Measurements from ENCODE around the gene SLC46A3. TPM values are rescaled to one million over a fixed set of nuclear protein-coding genes. Genes with fewer than 3 reads are reported as not detected.

Gene SLC46A3
- total and polyA plus RNA-seq, 2 of the 13 experiments (the other 11 are each of a cell fraction or from before 2014, with no cell fraction given) = not detected

DNA sequence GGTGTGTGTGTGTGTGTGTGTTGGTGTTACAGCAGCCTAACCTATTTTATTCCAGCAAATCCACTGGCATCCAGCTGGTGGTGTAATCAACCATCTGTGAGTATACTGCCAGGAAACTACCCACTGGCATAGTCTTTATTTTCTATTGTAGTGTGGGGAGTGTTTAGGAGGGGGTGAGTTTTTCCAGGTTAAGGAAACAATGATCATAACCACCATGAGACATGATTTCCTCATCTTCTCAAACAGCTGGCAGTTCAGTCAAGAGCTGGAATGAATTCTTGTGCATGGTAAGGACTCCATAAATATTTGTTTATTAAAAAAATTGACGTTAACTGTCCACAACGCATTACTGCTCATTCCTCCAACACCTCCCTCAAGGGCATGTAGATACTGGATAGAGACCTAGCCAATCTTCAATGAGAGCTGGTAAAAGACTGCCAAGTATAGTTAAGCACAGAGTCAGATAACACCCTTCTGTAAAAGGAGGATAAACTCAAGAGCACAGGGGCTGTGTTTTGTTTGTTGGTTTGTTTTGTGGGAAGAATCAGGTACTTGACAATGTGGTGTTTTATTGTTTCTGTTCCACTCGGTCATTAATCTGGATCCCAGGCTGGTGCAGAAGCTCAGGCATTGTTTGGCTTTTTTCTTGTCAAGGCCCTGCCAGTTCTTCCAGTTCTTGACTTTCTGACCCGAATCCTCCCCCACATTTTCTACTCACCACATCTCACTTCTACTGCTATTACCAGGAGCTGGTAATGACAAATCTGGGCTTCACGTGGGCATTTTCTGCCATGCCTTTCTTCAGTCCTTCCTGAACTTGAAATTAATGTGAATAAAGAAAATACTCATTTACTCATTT lies 31.6 kb upstream of the SLC46A3 start:
- Histone ChIP-seq H3K27me3 (ENCODE audit: control insufficient read depth in 1 of 2, insufficient read depth in 2 of 2, low read length in 2 of 2) (no peaks in the 10 kb centered on the region; a peak in 2 of 5 replicates), H3K4me2 (ENCODE audit: low read depth, low read length) (no peak overlapping the region), H3K27ac (ENCODE audit: extremely low read length, insufficient read depth, low read length) (no peak overlapping the region), H2AFZ (ENCODE audit: low read length) (no peak overlapping the region), H3K4me3 (replicated peaks in 1 of 3; ENCODE audit: insufficient read depth in 1 of 3, low read depth in 2 of 3, low read length in 3 of 3) (no peak overlapping the region), H3K4me1 (ENCODE audit: insufficient read depth, low read length) (no peaks in the 10 kb centered on the region), H3K36me3 (replicated peaks in 1 of 2; ENCODE audit: control insufficient read depth in 1 of 2, insufficient read depth in 2 of 2, low read length in 2 of 2) (no peaks in the 10 kb centered on the region), H3K9ac (ENCODE audit: insufficient read depth, low read depth, low read length) (no peak overlapping the region), H4K20me1 (ENCODE audit: insufficient read depth, low read length) (no peaks in the 10 kb centered on the region), H3K79me2 (ENCODE audit: insufficient read depth, low read length) (no peaks in the 10 kb centered on the region), H3K9me3 (ENCODE audit: low read length) (no peaks in the 10 kb centered on the region)
- TF ChIP-seq RCOR2 (CRISPR knock-in tag; IDR thresholded peaks at IDR 0.05) = no peak
- no peak for TF ChIP-seq MTF1 (CRISPR knock-in tag; IDR thresholded peaks at IDR 0.05)
- no peak for TF ChIP-seq SAP130 (CRISPR knock-in tag; IDR thresholded peaks at IDR 0.05; ENCODE audit: low read depth)
- TF ChIP-seq ZFAT (CRISPR knock-in tag; conservative IDR thresholded peaks at IDR 0.05) = no peak
- TF ChIP-seq JDP2 (CRISPR knock-in tag; IDR thresholded peaks at IDR 0.05; ENCODE audit: borderline replicate concordance) = no peak
- TF ChIP-seq, protein P1, sequence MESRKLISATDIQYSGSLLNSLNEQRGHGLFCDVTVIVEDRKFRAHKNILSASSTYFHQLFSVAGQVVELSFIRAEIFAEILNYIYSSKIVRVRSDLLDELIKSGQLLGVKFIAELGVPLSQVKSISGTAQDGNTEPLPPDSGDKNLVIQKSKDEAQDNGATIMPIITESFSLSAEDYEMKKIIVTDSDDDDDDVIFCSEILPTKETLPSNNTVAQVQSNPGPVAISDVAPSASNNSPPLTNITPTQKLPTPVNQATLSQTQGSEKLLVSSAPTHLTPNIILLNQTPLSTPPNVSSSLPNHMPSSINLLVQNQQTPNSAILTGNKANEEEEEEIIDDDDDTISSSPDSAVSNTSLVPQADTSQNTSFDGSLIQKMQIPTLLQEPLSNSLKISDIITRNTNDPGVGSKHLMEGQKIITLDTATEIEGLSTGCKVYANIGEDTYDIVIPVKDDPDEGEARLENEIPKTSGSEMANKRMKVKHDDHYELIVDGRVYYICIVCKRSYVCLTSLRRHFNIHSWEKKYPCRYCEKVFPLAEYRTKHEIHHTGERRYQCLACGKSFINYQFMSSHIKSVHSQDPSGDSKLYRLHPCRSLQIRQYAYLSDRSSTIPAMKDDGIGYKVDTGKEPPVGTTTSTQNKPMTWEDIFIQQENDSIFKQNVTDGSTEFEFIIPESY (CRISPR knock-in tag; IDR thresholded peaks at IDR 0.05) = no peak
- BruUV-seq (replicated peaks) = no TSS peak
- 14% methylated on average over 5 of the region's 5 CpGs for WGBS (ENCODE audit: low lambda C conversion rate)
- ChIA-PET POLR2A (no interaction called here), CTCF (ENCODE audit: low intra/inter-chr PET ratio, low total read pairs) (no interaction called here)
- DNase-seq (ENCODE audit: low spot score) = no peak
- in situ Hi-C loops (cut with HindIII; ENCODE audit: extremely low pct_ligation_motif_present, low pct_unique_long_range_greater_than_20kb) (no loop called here), intact Hi-C loops (cut with micrococcal nuclease; ENCODE audit: unreplicated experiment) (no loop called here)
- ATAC-seq = no peak
- no peak for FAIRE-seq

DNA sequence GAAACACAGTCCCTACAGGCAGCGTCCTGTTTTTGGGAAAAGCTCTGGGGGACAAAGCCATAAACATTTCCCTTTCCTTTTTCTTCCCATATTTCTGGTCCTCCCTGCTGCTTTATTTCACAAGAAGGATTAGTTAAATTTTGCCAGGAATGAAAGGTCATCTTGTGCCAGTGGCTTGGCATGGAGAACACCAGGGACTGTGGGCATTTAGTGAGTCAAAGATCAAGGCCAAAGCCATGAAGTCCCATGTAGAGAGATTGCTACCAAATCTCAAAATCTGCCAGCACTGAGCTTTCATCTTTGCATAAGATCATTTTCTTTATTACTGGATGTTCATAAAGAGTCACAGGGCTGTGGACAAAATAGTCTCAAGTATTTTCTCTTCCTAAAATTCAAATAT lies 29.1 kb upstream of the SLC46A3 start:
- no peak overlapping the region for H2AFZ ChIP-seq (ENCODE audit: low read length)
- H3K4me2 ChIP-seq (ENCODE audit: low read depth, low read length) = no peak overlapping the region
- H3K4me1 ChIP-seq (ENCODE audit: insufficient read depth, low read length) = no peaks in the 10 kb centered on the region
- H3K27me3 ChIP-seq (ENCODE audit: control insufficient read depth in 1 of 2, insufficient read depth in 2 of 2, low read length in 2 of 2) = no peaks in the 10 kb centered on the region; a peak in 2 of 5 replicates
- DNase-seq (ENCODE audit: low spot score) (no peak), ATAC-seq (no peak), FAIRE-seq (no peak)
- no peak overlapping the region for H3K4me3 ChIP-seq (replicated peaks in 1 of 3; ENCODE audit: insufficient read depth in 1 of 3, low read depth in 2 of 3, low read length in 3 of 3)
- WGBS (ENCODE audit: low lambda C conversion rate) = 17% methylated on average over 1 of the region's 1 CpG
- H3K36me3 ChIP-seq (replicated peaks in 1 of 2; ENCODE audit: control insufficient read depth in 1 of 2, insufficient read depth in 2 of 2, low read length in 2 of 2) = no peaks in the 10 kb centered on the region
- H3K27ac ChIP-seq (ENCODE audit: extremely low read length, insufficient read depth, low read length) = no peak overlapping the region
- POLR2A ChIA-PET = no interaction called here
- no peaks in the 10 kb centered on the region for H4K20me1 ChIP-seq (ENCODE audit: insufficient read depth, low read length)
- intact Hi-C loops (cut with micrococcal nuclease; ENCODE audit: unreplicated experiment) = no loop called here
- no TSS peak for BruUV-seq (replicated peaks)
- in situ Hi-C loops (cut with HindIII; ENCODE audit: extremely low pct_ligation_motif_present, low pct_unique_long_range_greater_than_20kb) = no loop called here
- H3K79me2 ChIP-seq (ENCODE audit: insufficient read depth, low read length) = no peaks in the 10 kb centered on the region
- H3K9me3 ChIP-seq (ENCODE audit: low read length) = no peaks in the 10 kb centered on the region
- CTCF ChIA-PET (ENCODE audit: low intra/inter-chr PET ratio, low total read pairs) = no interaction called here
- H3K9ac ChIP-seq (ENCODE audit: insufficient read depth, low read depth, low read length) = no peak overlapping the region
- TF ChIP-seq ZNF772 (CRISPR knock-in tag; IDR thresholded peaks at IDR 0.05) (no peak), ZSCAN22 (CRISPR knock-in tag; IDR thresholded peaks at IDR 0.05) (no peak), U2AF2 (IDR thresholded peaks at IDR 0.05; ENCODE audit: low read depth, low read length) (no peak), NR2F1 (CRISPR knock-in tag; IDR thresholded peaks at IDR 0.05) (no peak), SP1 (IDR thresholded peaks at IDR 0.05) (no peak), SP1 (CRISPR knock-in tag; IDR thresholded peaks at IDR 0.05) (no peak), ARNT (IDR thresholded peaks at IDR 0.05) (no peak)
- TF ChIP-seq, protein P2, sequence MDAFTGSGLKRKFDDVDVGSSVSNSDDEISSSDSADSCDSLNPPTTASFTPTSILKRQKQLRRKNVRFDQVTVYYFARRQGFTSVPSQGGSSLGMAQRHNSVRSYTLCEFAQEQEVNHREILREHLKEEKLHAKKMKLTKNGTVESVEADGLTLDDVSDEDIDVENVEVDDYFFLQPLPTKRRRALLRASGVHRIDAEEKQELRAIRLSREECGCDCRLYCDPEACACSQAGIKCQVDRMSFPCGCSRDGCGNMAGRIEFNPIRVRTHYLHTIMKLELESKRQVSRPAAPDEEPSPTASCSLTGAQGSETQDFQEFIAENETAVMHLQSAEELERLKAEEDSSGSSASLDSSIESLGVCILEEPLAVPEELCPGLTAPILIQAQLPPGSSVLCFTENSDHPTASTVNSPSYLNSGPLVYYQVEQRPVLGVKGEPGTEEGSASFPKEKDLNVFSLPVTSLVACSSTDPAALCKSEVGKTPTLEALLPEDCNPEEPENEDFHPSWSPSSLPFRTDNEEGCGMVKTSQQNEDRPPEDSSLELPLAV (CRISPR knock-in tag; conservative IDR thresholded peaks at IDR 0.05; ENCODE audit: low read depth) = no peak
- TF ChIP-seq, protein P3, sequence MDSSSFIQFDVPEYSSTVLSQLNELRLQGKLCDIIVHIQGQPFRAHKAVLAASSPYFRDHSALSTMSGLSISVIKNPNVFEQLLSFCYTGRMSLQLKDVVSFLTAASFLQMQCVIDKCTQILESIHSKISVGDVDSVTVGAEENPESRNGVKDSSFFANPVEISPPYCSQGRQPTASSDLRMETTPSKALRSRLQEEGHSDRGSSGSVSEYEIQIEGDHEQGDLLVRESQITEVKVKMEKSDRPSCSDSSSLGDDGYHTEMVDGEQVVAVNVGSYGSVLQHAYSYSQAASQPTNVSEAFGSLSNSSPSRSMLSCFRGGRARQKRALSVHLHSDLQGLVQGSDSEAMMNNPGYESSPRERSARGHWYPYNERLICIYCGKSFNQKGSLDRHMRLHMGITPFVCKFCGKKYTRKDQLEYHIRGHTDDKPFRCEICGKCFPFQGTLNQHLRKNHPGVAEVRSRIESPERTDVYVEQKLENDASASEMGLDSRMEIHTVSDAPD (CRISPR knock-in tag; IDR thresholded peaks at IDR 0.05) = no peak
